HepG2 (cell line): Measurements from ENCODE around the gene MFNG. TPM values are rescaled to one million over a fixed set of nuclear protein-coding genes. Genes with fewer than 3 reads are reported as not detected.

ENCODE experiments used
- HOXA7 ChIP-seq: sonication (generic); formaldehyde crosslinking; IDR thresholded peaks from 2 replicates; pipeline ENCODE4 v1.8.1; 2022; ENCODE audit warnings: mild to moderate bottlenecking, missing genetic modification reagents, moderate library complexity
- NFRKB ChIP-seq: fragments of 450-650 bp; IDR thresholded peaks from 2 replicates; pipeline ENCODE4 v1.6.1; 2017
- SP5 ChIP-seq: IDR thresholded peaks from 2 replicates; pipeline ENCODE4 v1.6.1; 2016; ENCODE audit warnings: low read depth, borderline replicate concordance
- SRSF4 ChIP-seq: fragments of 200-400 bp; formaldehyde crosslinking; IDR thresholded peaks from one replicate; pipeline ENCODE4 v1.6.1; 2018; ENCODE audit warnings: mild to moderate bottlenecking, low read depth, low read length, moderate library complexity; ENCODE audit not compliant: poor library complexity, severe bottlenecking
- TRAFD1 ChIP-seq: sonication (generic); formaldehyde crosslinking; IDR thresholded peaks from 2 replicates; pipeline ENCODE4 v1.5.1; 2020; ENCODE audit warnings: missing genetic modification reagents, mild to moderate bottlenecking, borderline replicate concordance
- ZFX ChIP-seq: sonication (generic); formaldehyde crosslinking; IDR thresholded peaks from 2 replicates; pipeline ENCODE4 v1.4.0; 2020; ENCODE audit warnings: mild to moderate bottlenecking, low read depth, missing genetic modification reagents, moderate library complexity
- ZIK1 ChIP-seq: sonication (generic); formaldehyde crosslinking; IDR thresholded peaks from 2 replicates; pipeline ENCODE4 v1.5.0; 2020; ENCODE audit warnings: mild to moderate bottlenecking, low read depth, missing genetic modification reagents, borderline replicate concordance
- ZNF138 ChIP-seq: sonication (generic); formaldehyde crosslinking; IDR thresholded peaks from 2 replicates; pipeline ENCODE4 v1.5.0; 2020; ENCODE audit warnings: mild to moderate bottlenecking, low read depth, missing genetic modification reagents
- ZNF44 ChIP-seq: sonication (generic); formaldehyde crosslinking; IDR thresholded peaks from 2 replicates; pipeline ENCODE4 v1.5.1; 2020; ENCODE audit warnings: mild to moderate bottlenecking, missing genetic modification reagents
- ZNF629 ChIP-seq: sonication (generic); formaldehyde crosslinking; conservative IDR thresholded peaks from 2 replicates; pipeline ENCODE4 v1.5.0; 2020; ENCODE audit warnings: missing genetic modification reagents
- ZNF891 ChIP-seq: sonication (generic); formaldehyde crosslinking; IDR thresholded peaks from 2 replicates; pipeline ENCODE4 v1.5.0; 2020; ENCODE audit warnings: mild to moderate bottlenecking, missing genetic modification reagents
- polyA plus RNA-seq, 8 experiments: library from polyadenylated mRNA; depleted of rRNA in 3 of 8; stranded (reverse) in 7 of 8; unstranded in 1 of 8; fragments of >200 nt; fragmentation: Illumina TruSeq in 4 of 8; extraction: Trizol in 4 of 8; gene quantifications; 2 replicates each; pipeline versions ENCODE4 v1.2.1 to v1.2.3, GENCODE V29; 2011 to 2016; ENCODE audit warnings: low read depth in 4 of 8, missing spikeins in 1 of 8, mixed read lengths in 1 of 8; ENCODE audit not compliant: insufficient read depth in 1 of 8
- total RNA-seq, 5 experiments: library from RNA; depleted of rRNA; stranded (reverse); fragments of >200 nt; fragmentation: Illumina TruSeq; extraction: Trizol; gene quantifications; 2 replicates each; pipeline ENCODE4 v1.2.3, GENCODE V29; 2016; ENCODE audit warnings: low read depth in 1 of 5
- TF ChIP-seq, protein P1 (sequence below): sonication (generic); formaldehyde crosslinking; IDR thresholded peaks from 2 replicates; pipeline ENCODE4 v1.4.0; 2020; ENCODE audit warnings: mild to moderate bottlenecking, missing genetic modification reagents, borderline replicate concordance
- TF ChIP-seq, protein P2 (sequence below): sonication (generic); formaldehyde crosslinking; IDR thresholded peaks from 2 replicates; pipeline ENCODE4 v1.5.0; 2020; ENCODE audit warnings: missing genetic modification reagents, mild to moderate bottlenecking, borderline replicate concordance
- TF ChIP-seq, protein P3 (sequence below): sonication (generic); formaldehyde crosslinking; IDR thresholded peaks from 2 replicates; pipeline ENCODE4 v1.4.0; 2020; ENCODE audit warnings: mild to moderate bottlenecking, missing genetic modification reagents
- TF ChIP-seq, protein P4 (sequence below): sonication (generic); formaldehyde crosslinking; IDR thresholded peaks from 2 replicates; pipeline ENCODE4 v1.4.0; 2020; ENCODE audit warnings: missing genetic modification reagents, borderline replicate concordance

The MFNG gene
- total and polyA plus RNA-seq, 2 of the 13 experiments (the other 11 are each of a cell fraction or from before 2014, with no cell fraction given) = 1.0 to 11.7 TPM

DNA sequence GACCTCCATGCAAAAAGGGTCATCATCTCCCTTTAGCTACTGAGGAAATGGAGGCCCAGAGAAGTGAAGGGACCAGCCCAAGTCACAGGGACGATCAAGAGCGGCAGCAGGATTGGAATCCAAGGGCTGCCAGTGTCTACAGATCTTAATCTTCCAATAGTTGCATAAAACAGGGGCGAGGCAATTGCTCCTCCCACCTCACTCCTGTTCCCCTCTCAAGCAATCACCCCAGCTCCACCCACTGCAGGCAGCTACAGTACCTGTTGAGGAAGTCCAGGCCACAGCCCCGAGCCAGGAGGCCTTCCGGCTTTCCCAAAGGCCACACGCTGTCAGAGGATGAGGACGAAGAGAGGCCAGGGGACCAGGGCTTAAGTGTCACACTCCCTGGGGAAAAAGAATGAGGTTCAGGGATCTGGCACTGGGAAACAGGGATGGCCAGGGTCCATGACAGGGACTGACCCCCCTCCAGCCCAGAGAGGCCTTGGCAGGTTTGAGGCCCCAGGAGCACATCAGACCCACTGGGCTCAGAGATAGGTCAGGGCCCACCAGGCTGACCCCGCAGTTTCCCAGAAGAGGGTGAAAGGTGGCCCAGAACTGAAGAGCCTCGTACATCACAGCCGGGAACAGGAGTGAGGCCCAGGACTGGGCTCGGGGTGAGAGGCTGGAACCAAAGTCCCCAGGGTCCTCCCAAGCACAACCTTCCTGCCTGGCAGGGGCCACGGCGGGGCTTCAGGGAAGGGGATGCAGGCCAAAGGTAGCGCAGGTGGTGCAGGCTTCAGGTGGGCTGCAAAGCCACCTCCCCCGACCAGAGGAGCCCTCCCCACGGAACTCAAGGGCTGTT, 16.4 kb upstream of the MFNG start (continued):
- TF ChIP-seq, protein P1, sequence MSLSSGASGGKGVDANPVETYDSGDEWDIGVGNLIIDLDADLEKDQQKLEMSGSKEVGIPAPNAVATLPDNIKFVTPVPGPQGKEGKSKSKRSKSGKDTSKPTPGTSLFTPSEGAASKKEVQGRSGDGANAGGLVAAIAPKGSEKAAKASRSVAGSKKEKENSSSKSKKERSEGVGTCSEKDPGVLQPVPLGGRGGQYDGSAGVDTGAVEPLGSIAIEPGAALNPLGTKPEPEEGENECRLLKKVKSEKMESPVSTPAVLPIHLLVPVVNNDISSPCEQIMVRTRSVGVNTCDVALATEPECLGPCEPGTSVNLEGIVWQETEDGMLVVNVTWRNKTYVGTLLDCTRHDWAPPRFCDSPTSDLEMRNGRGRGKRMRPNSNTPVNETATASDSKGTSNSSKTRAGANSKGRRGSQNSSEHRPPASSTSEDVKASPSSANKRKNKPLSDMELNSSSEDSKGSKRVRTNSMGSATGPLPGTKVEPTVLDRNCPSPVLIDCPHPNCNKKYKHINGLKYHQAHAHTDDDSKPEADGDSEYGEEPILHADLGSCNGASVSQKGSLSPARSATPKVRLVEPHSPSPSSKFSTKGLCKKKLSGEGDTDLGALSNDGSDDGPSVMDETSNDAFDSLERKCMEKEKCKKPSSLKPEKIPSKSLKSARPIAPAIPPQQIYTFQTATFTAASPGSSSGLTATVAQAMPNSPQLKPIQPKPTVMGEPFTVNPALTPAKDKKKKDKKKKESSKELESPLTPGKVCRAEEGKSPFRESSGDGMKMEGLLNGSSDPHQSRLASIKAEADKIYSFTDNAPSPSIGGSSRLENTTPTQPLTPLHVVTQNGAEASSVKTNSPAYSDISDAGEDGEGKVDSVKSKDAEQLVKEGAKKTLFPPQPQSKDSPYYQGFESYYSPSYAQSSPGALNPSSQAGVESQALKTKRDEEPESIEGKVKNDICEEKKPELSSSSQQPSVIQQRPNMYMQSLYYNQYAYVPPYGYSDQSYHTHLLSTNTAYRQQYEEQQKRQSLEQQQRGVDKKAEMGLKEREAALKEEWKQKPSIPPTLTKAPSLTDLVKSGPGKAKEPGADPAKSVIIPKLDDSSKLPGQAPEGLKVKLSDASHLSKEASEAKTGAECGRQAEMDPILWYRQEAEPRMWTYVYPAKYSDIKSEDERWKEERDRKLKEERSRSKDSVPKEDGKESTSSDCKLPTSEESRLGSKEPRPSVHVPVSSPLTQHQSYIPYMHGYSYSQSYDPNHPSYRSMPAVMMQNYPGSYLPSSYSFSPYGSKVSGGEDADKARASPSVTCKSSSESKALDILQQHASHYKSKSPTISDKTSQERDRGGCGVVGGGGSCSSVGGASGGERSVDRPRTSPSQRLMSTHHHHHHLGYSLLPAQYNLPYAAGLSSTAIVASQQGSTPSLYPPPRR (CRISPR knock-in tag) = no peak
- no peak for TF ChIP-seq HOXA7
- peak; percentile 95 for TF ChIP-seq ZFX (CRISPR knock-in tag)
- peak; percentile 89; the same call in 1 of the 2 replicates for TF ChIP-seq ZNF44 (CRISPR knock-in tag)
- no peak for TF ChIP-seq ZNF138 (CRISPR knock-in tag)
- TF ChIP-seq, protein P2, sequence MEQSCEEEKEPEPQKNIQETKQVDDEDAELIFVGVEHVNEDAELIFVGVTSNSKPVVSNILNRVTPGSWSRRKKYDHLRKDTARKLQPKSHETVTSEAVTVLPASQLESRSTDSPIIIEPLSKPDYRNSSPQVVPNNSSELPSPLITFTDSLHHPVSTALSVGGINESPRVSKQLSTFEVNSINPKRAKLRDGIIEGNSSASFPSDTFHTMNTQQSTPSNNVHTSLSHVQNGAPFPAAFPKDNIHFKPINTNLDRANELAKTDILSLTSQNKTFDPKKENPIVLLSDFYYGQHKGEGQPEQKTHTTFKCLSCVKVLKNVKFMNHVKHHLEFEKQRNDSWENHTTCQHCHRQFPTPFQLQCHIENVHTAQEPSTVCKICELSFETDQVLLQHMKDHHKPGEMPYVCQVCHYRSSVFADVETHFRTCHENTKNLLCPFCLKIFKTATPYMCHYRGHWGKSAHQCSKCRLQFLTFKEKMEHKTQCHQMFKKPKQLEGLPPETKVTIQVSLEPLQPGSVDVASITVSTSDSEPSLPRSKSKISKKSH (CRISPR knock-in tag) = no peak
- TF ChIP-seq TRAFD1 (CRISPR knock-in tag) = peak; percentile 14; the same call in 1 of the 2 replicates
- TF ChIP-seq, protein P3, sequence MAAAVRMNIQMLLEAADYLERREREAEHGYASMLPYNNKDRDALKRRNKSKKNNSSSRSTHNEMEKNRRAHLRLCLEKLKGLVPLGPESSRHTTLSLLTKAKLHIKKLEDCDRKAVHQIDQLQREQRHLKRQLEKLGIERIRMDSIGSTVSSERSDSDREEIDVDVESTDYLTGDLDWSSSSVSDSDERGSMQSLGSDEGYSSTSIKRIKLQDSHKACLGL = 0 out of 2 replicates have a peak, but pooled peaks have one; percentile 13
- TF ChIP-seq NFRKB = no peak
- no peak for TF ChIP-seq ZNF629 (CRISPR knock-in tag)
- 0 out of 2 replicates have a peak, but pooled peaks have one; percentile 22 for TF ChIP-seq ZIK1 (CRISPR knock-in tag)
- peak; percentile 92 for TF ChIP-seq SP5 (CRISPR knock-in tag)
- TF ChIP-seq SRSF4 = no peak
- TF ChIP-seq, protein P4, sequence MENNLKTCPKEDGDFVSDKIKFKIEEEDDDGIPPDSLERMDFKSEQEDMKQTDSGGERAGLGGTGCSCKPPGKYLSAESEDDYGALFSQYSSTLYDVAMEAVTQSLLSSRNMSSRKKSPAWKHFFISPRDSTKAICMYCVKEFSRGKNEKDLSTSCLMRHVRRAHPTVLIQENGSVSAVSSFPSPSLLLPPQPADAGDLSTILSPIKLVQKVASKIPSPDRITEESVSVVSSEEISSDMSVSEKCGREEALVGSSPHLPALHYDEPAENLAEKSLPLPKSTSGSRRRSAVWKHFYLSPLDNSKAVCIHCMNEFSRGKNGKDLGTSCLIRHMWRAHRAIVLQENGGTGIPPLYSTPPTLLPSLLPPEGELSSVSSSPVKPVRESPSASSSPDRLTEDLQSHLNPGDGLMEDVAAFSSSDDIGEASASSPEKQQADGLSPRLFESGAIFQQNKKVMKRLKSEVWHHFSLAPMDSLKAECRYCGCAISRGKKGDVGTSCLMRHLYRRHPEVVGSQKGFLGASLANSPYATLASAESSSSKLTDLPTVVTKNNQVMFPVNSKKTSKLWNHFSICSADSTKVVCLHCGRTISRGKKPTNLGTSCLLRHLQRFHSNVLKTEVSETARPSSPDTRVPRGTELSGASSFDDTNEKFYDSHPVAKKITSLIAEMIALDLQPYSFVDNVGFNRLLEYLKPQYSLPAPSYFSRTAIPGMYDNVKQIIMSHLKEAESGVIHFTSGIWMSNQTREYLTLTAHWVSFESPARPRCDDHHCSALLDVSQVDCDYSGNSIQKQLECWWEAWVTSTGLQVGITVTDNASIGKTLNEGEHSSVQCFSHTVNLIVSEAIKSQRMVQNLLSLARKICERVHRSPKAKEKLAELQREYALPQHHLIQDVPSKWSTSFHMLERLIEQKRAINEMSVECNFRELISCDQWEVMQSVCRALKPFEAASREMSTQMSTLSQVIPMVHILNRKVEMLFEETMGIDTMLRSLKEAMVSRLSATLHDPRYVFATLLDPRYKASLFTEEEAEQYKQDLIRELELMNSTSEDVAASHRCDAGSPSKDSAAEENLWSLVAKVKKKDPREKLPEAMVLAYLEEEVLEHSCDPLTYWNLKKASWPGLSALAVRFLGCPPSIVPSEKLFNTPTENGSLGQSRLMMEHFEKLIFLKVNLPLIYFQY (CRISPR knock-in tag) = peak; percentile 26; the same call in 1 of the 2 replicates
- 0 out of 2 replicates have a peak, but pooled peaks have one; percentile 61 for TF ChIP-seq ZNF891
